K562 (cell line): Measurements from ENCODE around the gene RASD1. TPM values are rescaled to one million over a fixed set of nuclear protein-coding genes. Genes with fewer than 3 reads are reported as not detected.

ENCODE experiments used
- ATAC-seq: fragments of 200-7000 bp; cut with Tn5 transposase; 3 replicates; pipeline ENCODE4 v1.9.1; 2020; ENCODE audit warnings: moderate library complexity
- BruUV-seq: library from RNA; stranded (reverse); fragments of 400-500 nt; replicated peaks from 2 replicates; lab custom pipeline; 2021; lab: Mats Ljungman, UMichigan
- CTCF ChIA-PET: fragments of 300-600 bp; formaldehyde crosslinking; extraction: SDS; loops from one replicate; lab custom pipeline; 2021; ENCODE audit warnings: low intra/inter-chr PET ratio; lab: Yijun Ruan, JAX
- POLR2A ChIA-PET: fragments of 300-600, 350-650 bp; sonication (Branson Sonifier 250); formaldehyde crosslinking; extraction: SDS; loops from one replicate; lab custom pipeline; 2021; ENCODE audit warnings: antibody characterized with exemption, inconsistent platforms; lab: Yijun Ruan, JAX
- DNase-seq, 4 experiments: peaks; one replicate each; pipeline versions ENCODE4 v3.0.0 to v3.0.0-alpha.2; 2011 to 2018; ENCODE audit warnings: low spot score in 3 of 4, mixed read lengths in 3 of 4; ENCODE audit errors: extremely low read depth in 1 of 4
- FAIRE-seq: peaks from 2 replicates; lab custom pipeline; 2011; peaks lifted over from hg19 to GRCh38; lab: Jason Lieb, UNC
- H2AFZ ChIP-seq: 2 replicates; pipeline ENCODE4 v1.6.0; 2011; ENCODE audit warnings: low read depth, low read length, control low read depth, inconsistent platforms
- H3K27ac ChIP-seq: fragments of 200-600 bp; 3 replicates; pipeline ENCODE4 v1.8.0; 2011; ENCODE audit warnings: low read depth, mild to moderate bottlenecking, control low read depth, inconsistent platforms, low read length, moderate library complexity, mixed read lengths; ENCODE audit errors: extremely low read depth
- H3K27me3 ChIP-seq, 2 experiments: fragments of 300-600 bp in 1 of 2; 2 replicates in 1 of 2; 3 replicates in 1 of 2; pipeline versions ENCODE4 v1.6.0 to v1.8.0; 2011; ENCODE audit warnings: inconsistent platforms in 2 of 2, low read length in 2 of 2, mild to moderate bottlenecking in 1 of 2, mixed read lengths in 1 of 2, moderate library complexity in 1 of 2; ENCODE audit not compliant: control insufficient read depth in 2 of 2, insufficient read depth in 2 of 2
- H3K36me3 ChIP-seq: fragments of 300-600 bp; 3 replicates; pipeline ENCODE4 v1.8.0; 2011; ENCODE audit warnings: mild to moderate bottlenecking, low read length, inconsistent platforms; ENCODE audit not compliant: control insufficient read depth, insufficient read depth
- H3K4me1 ChIP-seq, 2 experiments: fragments of 200-600 bp in 1 of 2; replicated peaks in 1 of 2; 2 replicates in 1 of 2; 3 replicates in 1 of 2; pipeline versions ENCODE4 v1.5.1 to v1.8.0; 2011; ENCODE audit warnings: inconsistent platforms in 2 of 2, low read length in 2 of 2, mild to moderate bottlenecking in 1 of 2, mixed read lengths in 1 of 2, moderate library complexity in 1 of 2; ENCODE audit not compliant: control insufficient read depth in 2 of 2, insufficient read depth in 2 of 2
- H3K4me2 ChIP-seq: 2 replicates; pipeline ENCODE4 v1.6.1; 2011; ENCODE audit warnings: low read length, control low read depth, inconsistent platforms, mixed read lengths; ENCODE audit not compliant: insufficient read depth
- H3K4me3 ChIP-seq: fragments of 200-600 bp; sonication (generic), shearing (Covaris generic); 2 replicates; pipeline ENCODE4 v1.5.1; 2016; ENCODE audit warnings: control low read depth, inconsistent platforms
- H3K79me2 ChIP-seq: fragments of 200-600 bp; 3 replicates; pipeline ENCODE4 v1.8.0; 2011; ENCODE audit warnings: low read length, inconsistent platforms; ENCODE audit not compliant: control insufficient read depth, insufficient read depth
- H3K9ac ChIP-seq, 2 experiments: 2 replicates each; pipeline versions ENCODE4 v1.6.0 to v1.6.1; 2011; ENCODE audit warnings: low read depth in 2 of 2, low read length in 2 of 2, control low read depth in 1 of 2, inconsistent platforms in 1 of 2, mild to moderate bottlenecking in 1 of 2, mixed read lengths in 1 of 2; ENCODE audit not compliant: insufficient read depth in 1 of 2
- H3K9me1 ChIP-seq: one replicate; pipeline ENCODE4 v1.6.0; 2011; ENCODE audit warnings: inconsistent platforms, mild to moderate bottlenecking, low read length, moderate library complexity; ENCODE audit not compliant: control insufficient read depth, insufficient read depth
- H3K9me3 ChIP-seq: replicated peaks from 2 replicates; pipeline ENCODE4 v1.5.1; 2011; ENCODE audit warnings: low read depth, low read length, inconsistent platforms; ENCODE audit not compliant: control insufficient read depth, insufficient read depth
- H4K20me1 ChIP-seq: replicated peaks from 2 replicates; pipeline ENCODE4 v1.6.1; 2011; ENCODE audit warnings: low read length, inconsistent platforms, mixed read lengths; ENCODE audit not compliant: control insufficient read depth, insufficient read depth
- ZBTB49 ChIP-seq: sonication (generic); formaldehyde crosslinking; IDR thresholded peaks from 2 replicates; pipeline ENCODE4 v1.8.0; 2022; ENCODE audit warnings: missing genetic modification reagents, mild to moderate bottlenecking, borderline replicate concordance
- ZNF707 ChIP-seq: fragments of 250-450 bp; sonication (Bioruptor Pico); conservative IDR thresholded peaks from 2 replicates; pipeline ENCODE4 v1.8.0; 2022; ENCODE audit warnings: inconsistent platforms, mild to moderate bottlenecking, moderate library complexity
- WGBS: fragments of 100-300 bp; shearing (Covaris generic); methylation state at CpG from one replicate; pipeline ENCODE4 v1.1.6; 2016; ENCODE audit warnings: low coverage, mixed read lengths; ENCODE audit not compliant: insufficient coverage; ENCODE audit errors: missing lambda C conversion rate; 5-methylcytosine and 5-hydroxymethylcytosine counted together
- in situ Hi-C: fragments of 300-500 bp; cut with MboI; formaldehyde crosslinking; loops from 4 replicates; pipeline ENCODE4 v1.15.0; 2018; ENCODE audit warnings: inconsistent platforms, mixed read lengths
- intact Hi-C: fragments of 100-400 bp; cut with micrococcal nuclease; formaldehyde crosslinking; loops from 2 replicates; pipeline ENCODE4 v1.14.2; 2022
- polyA plus RNA-seq, 8 experiments: library from polyadenylated mRNA; depleted of rRNA in 4 of 8; stranded (reverse) in 5 of 8; unstranded in 3 of 8; fragments of >200 nt; fragmentation: Nextera tagmentation in 2 of 8; fragmentation: Illumina TruSeq in 1 of 8; extraction: Ambion mirVana in 2 of 8; extraction: Trizol in 1 of 8; gene quantifications; 2 replicates each; pipeline versions ENCODE4 v1.2.1 to v1.2.3, GENCODE V29; 2011 to 2014; ENCODE audit warnings: inconsistent platforms in 1 of 8, missing spikeins in 1 of 8
- total RNA-seq, 7 experiments: library from RNA; depleted of rRNA in 6 of 7; stranded (reverse); fragments of >200 nt in 6 of 7; fragmentation: Illumina TruSeq in 2 of 7; extraction: Trizol in 2 of 7; gene quantifications; 2 replicates each; pipeline versions ENCODE4 v1.2.1 to v1.2.3, GENCODE V29; 2011 to 2021; ENCODE audit warnings: low replicate concordance in 1 of 7

The RASD1 gene
- total and polyA plus RNA-seq, 9 of the 15 experiments (the other 6 are each of a cell fraction or from before 2014, with no cell fraction given) = 0.11 TPM; not detected in 8

- peak; percentile 5; the same call in 2 of the 3 replicates for ATAC-seq
These were observed 1.1 kb upstream of the RASD1 start for GRCh38 chr17:17497065-17497844.

More at GRCh38 chr17:17497065-17497844, 1.1 kb upstream of the RASD1 start:
- Histone ChIP-seq H3K9me3 (no peaks in the 10 kb centered on the region), H4K20me1 (no peaks in the 10 kb centered on the region), H3K9ac (no peak overlapping the region), H3K36me3 (peaks cover 12% of the 10 kb centered on the region; the same call in 1 of the 3 replicates), H3K27me3 (peaks cover 3 to 20% of the 10 kb centered on the region in 2 experiments; a peak in 2 of 5 replicates), H3K79me2 (no peaks in the 10 kb centered on the region), H3K4me3 (no peak overlapping the region), H2AFZ (no peak overlapping the region), H3K4me1 (peaks cover 0 to 16% of the 10 kb centered on the region in 2 experiments; a peak in 3 of 5 replicates), H3K27ac (no peak overlapping the region), H3K9me1 (no peaks in the 10 kb centered on the region), H3K4me2 (no peak overlapping the region)
- POLR2A ChIA-PET = interaction anchor here (0.6 to 1.2 kb wide), 8 partner anchors 8 to 299 kb away, joined by 3 to 7 read pairs (median 3); no protein-coding TSS in a partner anchor
- no peak for FAIRE-seq
- 12% methylated on average over 13 of the region's 19 CpGs for WGBS
- CTCF ChIA-PET = interaction anchor here (1.7 to 1.8 kb wide), 2 partner anchors 74 to 141 kb away, joined by 4 to 8 read pairs; no protein-coding TSS in a partner anchor
- DNase-seq = no peak
- TF ChIP-seq ZBTB49 (CRISPR knock-in tag) = no peak
- TF ChIP-seq ZNF707 (CRISPR knock-in tag) = 0 out of 2 replicates have a peak, but pooled peaks have one; percentile 22
- in situ Hi-C loops (no loop called here), intact Hi-C loops (loop anchor here (2.0 to 5.0 kb wide), 3 partner anchors 72 to 145 kb away; no protein-coding TSS in a partner anchor)
- no TSS peak for BruUV-seq
